ENCODE results near the gene LRRC51. TPM values are rescaled to one million over a fixed set of nuclear protein-coding genes. Genes with fewer than 3 reads are reported as not detected.

The LRRC51 gene
- total RNA-seq = 10 to 100 TPM in 5 of 9 donors, 1 to 10 TPM in 4; 2.4 to 15.4 (median 10.9) TPM
- polyA plus RNA-seq = 10 to 100 TPM in 2 of 3 donors, 1 to 10 TPM in 1; 5.3 to 15.7 (median 10.4) TPM
- long read RNA-seq, donor 1, partial matches to known transcripts = 0 of 7 reads
- long read RNA-seq, donor 1, other reads (novel, unspliced or antisense) = 0 of 7 reads
- long read RNA-seq, donor 2, partial matches to known transcripts = 0 of 2 reads
- long read RNA-seq, donor 2, other reads (novel, unspliced or antisense) = 0 of 2 reads
- long read RNA-seq, donor 3, partial matches to known transcripts = 0 of 3 reads
- long read RNA-seq, donor 3, other reads (novel, unspliced or antisense) = 0 of 3 reads
- long read RNA-seq, donor 4, partial matches to known transcripts = 0 of 2 reads
- long read RNA-seq, donor 4, other reads (novel, unspliced or antisense) = 0 of 2 reads
- long read RNA-seq, donor 5, transcript LRTOMT-201 (6 exons, 2,642 nt) = major isoform, 5 of 7 reads
- long read RNA-seq, donor 5, partial matches to known transcripts = 1 of 7 reads
- long read RNA-seq, donor 5, other reads (novel, unspliced or antisense) = 0 of 7 reads
- long read RNA-seq, donor 6, partial matches to known transcripts = 0 of 3 reads
- long read RNA-seq, donor 6, other reads (novel, unspliced or antisense) = 1 of 3 reads
- long read RNA-seq, donor 7, partial matches to known transcripts = 0 of 1 reads
- long read RNA-seq, donor 7, other reads (novel, unspliced or antisense) = 0 of 1 reads
- long read RNA-seq, donor 8, partial matches to known transcripts = 0 of 4 reads
- long read RNA-seq, donor 8, other reads (novel, unspliced or antisense) = 0 of 4 reads
- long read RNA-seq, donor 9, partial matches to known transcripts = 0 of 1 reads
- long read RNA-seq, donor 9, other reads (novel, unspliced or antisense) = 0 of 1 reads
- long read RNA-seq, donor 10, partial matches to known transcripts = 0 of 2 reads
- long read RNA-seq, donor 10, other reads (novel, unspliced or antisense) = 0 of 2 reads

DNA sequence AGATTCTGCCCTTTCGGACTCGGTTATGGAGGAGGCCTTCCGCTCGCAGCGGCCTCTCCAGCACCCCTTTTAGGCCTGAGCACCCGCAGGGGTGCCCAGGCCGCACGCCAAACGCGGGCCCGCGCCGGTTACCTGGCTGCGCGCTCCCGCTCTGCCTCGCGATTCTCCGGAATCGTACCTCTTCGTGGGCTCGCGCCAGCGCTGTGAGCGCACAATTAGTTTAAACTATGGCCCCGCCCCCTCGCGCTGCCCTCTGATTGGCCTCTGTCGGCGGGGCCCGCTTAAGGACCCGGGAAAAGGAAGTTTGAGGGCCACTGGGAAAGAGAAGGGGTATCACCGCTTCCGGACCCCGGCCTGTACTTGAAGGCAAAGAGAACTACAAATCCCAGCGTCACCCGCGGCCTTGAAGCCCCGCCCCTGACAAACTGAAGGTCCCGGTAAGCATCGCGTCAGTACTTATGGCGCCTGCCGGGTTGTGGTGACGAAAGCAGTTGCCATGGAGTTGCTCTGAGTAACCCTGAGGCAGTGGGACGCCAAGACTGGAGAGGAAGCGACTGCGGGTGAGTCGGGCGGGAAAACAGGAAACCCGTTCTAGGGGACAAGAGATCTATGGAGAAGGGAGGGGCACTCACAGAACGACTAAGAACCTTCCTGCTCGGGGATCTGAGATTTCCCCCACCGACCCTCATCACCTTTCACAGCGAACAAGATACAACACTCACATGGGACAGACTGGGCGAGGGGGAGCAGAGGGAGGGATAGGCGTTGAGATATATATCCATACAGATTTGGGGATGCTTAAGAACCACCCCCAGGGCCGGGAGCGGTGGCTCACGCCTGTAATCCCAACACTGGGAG lies at the start of gene LRRC51, which contains the start of gene NUMA1:
Gene LRRC51, plus strand, starts transcription at position 525 of the 858 bp plus-strand sequence. CDS start 8,234 bp downstream, outside the sequence.
Gene NUMA1, minus strand, starts transcription at position 217 of the 858 bp plus-strand sequence. CDS start 44,599 bp downstream, outside the sequence.
- DNase-seq = peak; percentile 99 to 100 (median 100)
- Histone ChIP-seq H3K27ac (peak within 1 kb of the TSS; percentile 78 to 93 (median 87)), H3K36me3 (replicated peaks in 1 of 2) (no peaks in the 10 kb centered on the region), H3K27me3 (no peaks in the 10 kb centered on the region), H3K9me3 (replicated peaks in 1 of 3) (no peaks in the 10 kb centered on the region), H3K4me1 (replicated peaks in 1 of 2) (peaks cover 11 to 35% of the 10 kb centered on the region in 2 donors), H3K4me3 (peak within 1 kb of the TSS in 3 of 4 donors; percentile 70 to 81 (median 77))
- TF ChIP-seq POLR2A (IDR thresholded peaks at IDR 0.05) = peak in 1 of 2 donors; percentile 88
- TF ChIP-seq, protein P1, sequence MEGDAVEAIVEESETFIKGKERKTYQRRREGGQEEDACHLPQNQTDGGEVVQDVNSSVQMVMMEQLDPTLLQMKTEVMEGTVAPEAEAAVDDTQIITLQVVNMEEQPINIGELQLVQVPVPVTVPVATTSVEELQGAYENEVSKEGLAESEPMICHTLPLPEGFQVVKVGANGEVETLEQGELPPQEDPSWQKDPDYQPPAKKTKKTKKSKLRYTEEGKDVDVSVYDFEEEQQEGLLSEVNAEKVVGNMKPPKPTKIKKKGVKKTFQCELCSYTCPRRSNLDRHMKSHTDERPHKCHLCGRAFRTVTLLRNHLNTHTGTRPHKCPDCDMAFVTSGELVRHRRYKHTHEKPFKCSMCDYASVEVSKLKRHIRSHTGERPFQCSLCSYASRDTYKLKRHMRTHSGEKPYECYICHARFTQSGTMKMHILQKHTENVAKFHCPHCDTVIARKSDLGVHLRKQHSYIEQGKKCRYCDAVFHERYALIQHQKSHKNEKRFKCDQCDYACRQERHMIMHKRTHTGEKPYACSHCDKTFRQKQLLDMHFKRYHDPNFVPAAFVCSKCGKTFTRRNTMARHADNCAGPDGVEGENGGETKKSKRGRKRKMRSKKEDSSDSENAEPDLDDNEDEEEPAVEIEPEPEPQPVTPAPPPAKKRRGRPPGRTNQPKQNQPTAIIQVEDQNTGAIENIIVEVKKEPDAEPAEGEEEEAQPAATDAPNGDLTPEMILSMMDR (IDR thresholded peaks at IDR 0.05) = no peak
- 0 to 1% (median 1%) methylated on average over 29 to 60 of the region's 60 CpGs for WGBS, 4 donors
- intact Hi-C loops (cut with DNase I) = no loop called here

DNA sequence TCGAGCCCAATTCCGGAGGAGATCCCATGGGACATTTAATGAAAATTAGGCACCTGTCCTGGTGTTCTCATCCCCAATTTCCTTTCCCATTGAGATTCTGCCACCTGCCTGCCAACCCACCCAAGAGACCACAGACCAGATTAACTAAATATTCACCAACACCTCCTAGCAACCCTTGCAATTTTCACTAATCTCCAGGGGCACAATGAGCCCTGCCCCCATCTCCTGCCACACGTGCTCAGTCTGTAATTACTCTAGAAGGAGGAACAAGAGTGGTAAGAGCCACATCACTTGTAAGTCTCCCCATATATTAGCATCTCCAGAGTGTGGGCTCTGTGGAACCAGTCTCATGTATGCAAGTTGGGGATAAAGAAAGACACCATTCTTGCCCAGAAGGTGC lies 44.0 kb upstream of the LRRC51 start:
- intact Hi-C loops (cut with DNase I) = no loop called here
- Histone ChIP-seq H3K4me1 (replicated peaks in 1 of 2) (peaks cover 43 to 68% of the 10 kb centered on the region in 2 donors), H3K9me3 (replicated peaks in 1 of 3) (no peaks in the 10 kb centered on the region), H3K27me3 (no peaks in the 10 kb centered on the region), H3K27ac (no peak overlapping the region), H3K4me3 (no peak overlapping the region), H3K36me3 (replicated peaks in 1 of 2) (peaks cover 0 to 37% of the 10 kb centered on the region in 2 donors)
- TF ChIP-seq, protein P1 (IDR thresholded peaks at IDR 0.05) = no peak
- no peak for TF ChIP-seq POLR2A (IDR thresholded peaks at IDR 0.05)
- DNase-seq = peak in 1 of 7 donors; percentile 31
- 64 to 70% (median 67%) methylated on average over 3 of the region's 3 CpGs for WGBS, 4 donors

DNA sequence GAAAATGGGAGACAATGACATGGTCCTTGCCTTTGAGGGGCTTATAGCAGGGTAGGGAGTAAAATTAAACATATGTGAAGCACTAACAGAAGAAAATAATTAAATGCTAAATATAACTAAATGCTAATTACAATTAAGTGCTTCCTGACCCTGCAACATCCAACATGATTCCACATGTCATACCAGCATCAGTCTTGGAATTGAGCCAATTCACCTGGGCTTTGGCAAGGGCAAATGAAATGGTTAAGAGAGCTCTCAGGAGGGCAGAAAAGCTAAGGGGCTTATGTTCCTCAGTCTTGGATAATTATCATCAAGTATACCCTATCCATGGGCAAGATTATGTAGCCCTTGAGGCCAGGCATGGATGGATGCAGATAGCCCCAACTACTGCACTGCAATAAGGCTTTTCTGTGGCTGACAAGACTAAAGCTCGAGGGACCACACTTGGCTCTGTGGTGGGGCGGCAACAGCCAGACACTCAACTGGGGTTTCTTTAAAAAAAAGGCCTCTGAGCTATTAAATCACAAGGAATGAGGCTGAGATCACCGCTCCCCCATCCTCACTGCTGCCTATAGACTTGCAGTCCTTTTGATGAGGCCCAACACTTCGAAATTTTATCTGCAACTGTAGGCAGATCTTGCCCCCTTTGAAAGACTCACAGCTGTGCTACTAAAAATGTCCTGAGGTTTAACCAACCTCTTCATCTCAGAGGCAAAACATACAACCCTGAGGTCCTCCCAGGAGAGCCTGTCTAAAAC lies 42.9 kb upstream of the LRRC51 start:
- Histone ChIP-seq H3K4me3 (peak overlapping the region in 1 of 4 donors; percentile 71), H3K9me3 (replicated peaks in 1 of 3) (no peaks in the 10 kb centered on the region), H3K27me3 (no peaks in the 10 kb centered on the region), H3K4me1 (replicated peaks in 1 of 2) (peaks cover 46 to 70% of the 10 kb centered on the region in 2 donors), H3K36me3 (replicated peaks in 1 of 2) (peaks cover 0 to 34% of the 10 kb centered on the region in 2 donors), H3K27ac (peak overlapping the region in 4 of 5 donors; percentile 50 to 98 (median 97))
- DNase-seq = peak in 1 of 7 donors; percentile 51
- 32 to 58% (median 54%) methylated on average over 3 to 4 of the region's 4 CpGs for WGBS, 4 donors
- intact Hi-C loops (cut with DNase I) = no loop called here
- TF ChIP-seq, protein P1 (IDR thresholded peaks at IDR 0.05) = no peak
- TF ChIP-seq POLR2A (IDR thresholded peaks at IDR 0.05) = no peak
